Measurements from ENCODE around the gene POLR3GL. TPM values are rescaled to one million over a fixed set of nuclear protein-coding genes. Genes with fewer than 3 reads are reported as not detected.

POLR3GL gene
- total RNA-seq = 11.8 and 13.6 TPM in 2 replicates

GRCh38 chr1:145964328-145965118 is at the start of gene POLR3GL, which contains the start of gene ANKRD34A:
POLR3GL (plus strand) TSS chr1:145964690; CDS start chr1:145974866, 10,176 bp downstream.
ANKRD34A (minus strand) TSS chr1:145964575; CDS start chr1:145961759, 2,816 bp downstream.

GRCh38 chr1:145918144-145918991 is 46.1 kb upstream of the POLR3GL start, which contains the start of gene PEX11B:
PEX11B (minus strand) TSS chr1:145918717; CDS start chr1:145918688, 29 bp downstream.

GRCh38 chr1:145927063-145927886 is 37.2 kb upstream of the POLR3GL start, which contains the start of gene RBM8A:
RBM8A (minus strand) TSS chr1:145927484; CDS start chr1:145927426, 58 bp downstream.

GRCh38 chr1:145957443-145958319 is 6.8 kb upstream of the POLR3GL start, which contains the start of gene LIX1L:
LIX1L (minus strand) TSS chr1:145958017; CDS start chr1:145957927, 90 bp downstream.

GRCh38 chr1:145996433-145997015 is 32.0 kb downstream of the POLR3GL start, which contains the start of gene TXNIP:
TXNIP (minus strand) TSS chr1:145996579; CDS start chr1:145996266, 313 bp downstream.

GRCh38 chr1:146021622-146022402 is 57.3 kb downstream of the POLR3GL start, which contains the start of gene HJV:
HJV (minus strand) TSS chr1:146021735; CDS start chr1:146020231, 1,504 bp downstream.

Other genes with a start within 250 kb of the POLR3GL start
- not detected in 2 replicates for gene CD160, start 245.2 kb upstream of the POLR3GL start, total RNA-seq
- gene RNF115, start 140.6 kb upstream of the POLR3GL start, total RNA-seq = 25.4 and 29.8 TPM in 2 replicates
- gene POLR3C, start 140.5 kb upstream of the POLR3GL start, total RNA-seq = 46.6 and 57.8 TPM in 2 replicates
- gene NUDT17, start 119.1 kb upstream of the POLR3GL start, total RNA-seq = 2.3 and 2.6 TPM in 2 replicates
- 19.5 and 21.8 TPM in 2 replicates for gene PIAS3, start 105.6 kb upstream of the POLR3GL start, total RNA-seq
- gene ANKRD35, start 78.8 kb upstream of the POLR3GL start, total RNA-seq = 0.13 and 0.14 TPM in 2 replicates
- 67.4 and 92.9 TPM in 2 replicates for gene ITGA10, start 54.6 kb upstream of the POLR3GL start, total RNA-seq
- gene PEX11B, start 46.0 kb upstream of the POLR3GL start, total RNA-seq = 21.5 and 22.8 TPM in 2 replicates
- gene RBM8A, start 37.2 kb upstream of the POLR3GL start, total RNA-seq = 141 and 152 TPM in 2 replicates
- 60.9 and 72.1 TPM in 2 replicates for gene LIX1L, start 6.7 kb upstream of the POLR3GL start, total RNA-seq
- gene ANKRD34A, start 115 bp upstream of the POLR3GL start, total RNA-seq = 0.13 and 0.22 TPM in 2 replicates
- gene TXNIP, start 31.9 kb downstream of the POLR3GL start, total RNA-seq = 27.9 and 32.2 TPM in 2 replicates
- not detected in 2 replicates for gene HJV, start 57.0 kb downstream of the POLR3GL start, total RNA-seq
- gene NBPF10, start 180.1 kb downstream of the POLR3GL start, total RNA-seq = 0.86 and 1.2 TPM in 2 replicates

All from thoracic aorta endothelial cell (primary cell).